Articular chondrocyte of knee joint (primary cell): Measurements from ENCODE around the gene GATA2. TPM values are rescaled to one million over a fixed set of nuclear protein-coding genes. Genes with fewer than 3 reads are reported as not detected.

Experiments used
- total RNA-seq: library from RNA; depleted of rRNA; stranded (reverse); fragments of >200 nt; gene quantifications from 2 replicates; pipeline ENCODE4 v1.2.3, GENCODE V29; 2012

GATA2 gene
- 1.8 and 2.7 TPM in 2 replicates for total RNA-seq

DNA sequence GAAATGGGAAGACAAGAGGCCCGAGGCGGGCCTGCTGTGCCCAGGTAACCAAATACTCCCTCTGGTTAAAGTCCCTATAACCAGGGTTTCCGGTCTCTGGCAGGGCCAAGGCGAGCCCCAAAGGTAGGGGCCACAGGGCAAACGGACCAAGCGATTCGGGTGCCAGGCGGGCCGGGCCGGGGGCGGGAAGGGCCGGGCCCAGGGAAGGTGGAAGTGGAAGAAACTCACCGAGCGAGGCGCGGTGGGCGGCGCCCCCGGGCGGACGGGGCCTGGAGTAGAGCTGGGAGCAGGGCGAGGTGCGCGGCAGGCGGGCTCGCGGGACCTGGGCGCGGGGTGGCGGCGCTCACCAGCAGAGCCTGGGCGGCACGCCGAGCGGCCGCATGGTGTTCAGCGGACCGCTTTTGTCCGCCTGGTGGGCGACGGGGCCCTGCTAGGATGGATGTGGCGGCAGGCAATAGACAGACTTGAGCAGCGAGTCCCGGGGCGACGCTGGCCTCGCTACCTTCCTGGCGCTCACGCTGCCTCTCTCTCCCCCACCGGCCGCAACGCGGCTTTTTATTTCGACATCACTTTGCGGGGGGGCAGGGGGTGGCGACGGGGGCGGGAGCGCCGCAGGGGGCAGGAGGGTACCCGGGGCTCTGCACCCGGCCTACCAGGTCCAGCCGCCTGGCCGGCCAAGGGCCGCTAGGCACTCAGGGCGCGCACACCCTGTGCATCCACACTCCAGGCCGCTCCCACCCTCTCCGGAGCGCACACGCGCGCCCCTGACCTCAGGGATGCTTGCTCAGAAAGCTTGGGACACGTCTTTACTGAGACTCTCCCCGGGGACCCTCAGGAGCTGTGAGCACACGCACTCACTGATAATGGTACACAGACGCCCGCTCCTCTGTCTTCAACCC lies at the start of gene GATA2:
GATA2 (minus strand) TSS at position 531 of the 899 bp plus-strand sequence. CDS start 6,170 bp downstream, outside the sequence.

DNA sequence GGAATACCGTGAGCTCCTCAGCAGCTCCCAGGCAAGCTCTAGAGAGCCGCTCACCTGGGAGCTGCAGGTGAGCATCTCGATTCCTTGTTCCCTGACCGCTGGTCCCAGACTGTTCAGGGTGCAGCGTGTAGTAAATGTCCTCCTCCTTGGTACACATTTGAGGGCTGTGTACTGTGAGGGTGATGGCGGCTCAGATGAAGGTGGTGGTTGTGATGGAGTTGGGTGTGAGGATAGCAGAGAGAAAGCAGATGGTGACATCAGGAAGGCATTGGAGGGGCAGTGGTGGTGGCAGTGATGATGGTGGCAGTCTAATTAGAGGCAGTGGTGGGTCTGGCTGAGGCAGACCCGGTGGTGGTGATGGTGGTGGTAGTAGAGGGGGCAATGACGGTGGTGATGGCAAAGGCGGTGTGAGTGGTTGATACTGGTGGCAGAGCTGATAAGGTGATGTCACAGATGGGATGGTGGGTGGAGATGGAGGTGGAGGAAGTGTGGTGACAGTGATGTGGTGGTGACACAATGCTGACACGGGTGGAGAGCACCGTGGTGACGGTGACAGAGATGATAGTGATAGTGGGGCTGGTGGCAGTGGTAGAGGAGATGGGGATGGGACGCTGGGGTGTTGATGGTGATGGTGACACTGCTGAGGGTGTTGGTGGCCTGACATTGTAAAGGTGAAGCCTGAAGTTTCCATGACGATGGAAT lies 26.0 kb downstream of the GATA2 start, which contains the start of gene DNAJB8:
DNAJB8 (minus strand) TSS at position 51 of the 702 bp plus-strand sequence. CDS start 3,645 bp downstream, outside the sequence.

Other genes with a start within 250 kb of the GATA2 start
- not detected in 2 replicates for gene DNAJB8, start 26.3 kb downstream of the GATA2 start, total RNA-seq
- 384 and 386 TPM in 2 replicates for gene RPN1, start 157.6 kb upstream of the GATA2 start, total RNA-seq
- 105 and 116 TPM in 2 replicates for gene RAB7A, start 233.0 kb upstream of the GATA2 start, total RNA-seq